Thoracic aorta (tissue), 2 donors: ENCODE data around the gene ATXN1. TPM values are rescaled to one million over a fixed set of nuclear protein-coding genes. Genes with fewer than 3 reads are reported as not detected.

Experiments
- ATAC-seq: fragments of 150-250 bp; one replicate; pipeline ENCODE4 v1.8.0; 2017; ENCODE audit warnings: low read depth; ENCODE audit not compliant: insufficient number of reproducible peaks, low FRiP score
- DNase-seq: peaks from one replicate; pipeline ENCODE4 v3.0.0-alpha.2; 2020; ENCODE audit warnings: low spot score
- H3K27ac ChIP-seq, 2 donors: fragments of 200-600 bp; sonication (generic); 1 replicate in 1 of 2; 2 replicates in 1 of 2; pipeline ENCODE4 v1.5.1; 2016; ENCODE audit warnings: mild to moderate bottlenecking in 2 of 2, moderate library complexity in 2 of 2
- H3K27me3 ChIP-seq: fragments of 200-600 bp; sonication (generic); replicated peaks from 2 replicates; pipeline ENCODE4 v1.6.0; 2016; ENCODE audit warnings: mild to moderate bottlenecking; ENCODE audit not compliant: insufficient read depth
- H3K36me3 ChIP-seq: fragments of 200-600 bp; sonication (generic); one replicate; pipeline ENCODE4 v1.5.1; 2016
- H3K4me1 ChIP-seq, 2 donors: fragments of 200-600 bp; sonication (generic); 1 replicate in 1 of 2; 2 replicates in 1 of 2; pipeline versions ENCODE4 v1.5.1 to v1.6.0; 2016; ENCODE audit warnings: low read depth in 2 of 2, mild to moderate bottlenecking in 1 of 2; ENCODE audit not compliant: control insufficient read depth in 1 of 2
- H3K4me3 ChIP-seq: fragments of 200-600 bp; sonication (generic); 2 replicates; pipeline ENCODE4 v1.5.1; 2016; ENCODE audit warnings: mild to moderate bottlenecking
- H3K9me3 ChIP-seq: fragments of 200-600 bp; sonication (generic); 2 replicates; pipeline ENCODE4 v1.5.1; 2016
- total RNA-seq, 2 donors: library from RNA; depleted of rRNA; stranded (reverse); fragments of >200 nt; gene quantifications; one replicate each; pipeline versions ENCODE4 v1.1.0 to v1.2.3, GENCODE V29; 2016
- TF ChIP-seq, protein P1 (sequence below): fragments of 200-600 bp; sonication (generic); IDR thresholded peaks from one replicate; pipeline ENCODE4 v1.5.1; 2019; ENCODE audit warnings: antibody characterized with exemption

The ATXN1 gene
- total RNA-seq, 2 donors from 2014 or later: 59.8 to 62.4 TPM

GRCh38 chr6:16741112-16742016 lies 19.9 kb downstream of the ATXN1 start:
- TF ChIP-seq, protein P1, sequence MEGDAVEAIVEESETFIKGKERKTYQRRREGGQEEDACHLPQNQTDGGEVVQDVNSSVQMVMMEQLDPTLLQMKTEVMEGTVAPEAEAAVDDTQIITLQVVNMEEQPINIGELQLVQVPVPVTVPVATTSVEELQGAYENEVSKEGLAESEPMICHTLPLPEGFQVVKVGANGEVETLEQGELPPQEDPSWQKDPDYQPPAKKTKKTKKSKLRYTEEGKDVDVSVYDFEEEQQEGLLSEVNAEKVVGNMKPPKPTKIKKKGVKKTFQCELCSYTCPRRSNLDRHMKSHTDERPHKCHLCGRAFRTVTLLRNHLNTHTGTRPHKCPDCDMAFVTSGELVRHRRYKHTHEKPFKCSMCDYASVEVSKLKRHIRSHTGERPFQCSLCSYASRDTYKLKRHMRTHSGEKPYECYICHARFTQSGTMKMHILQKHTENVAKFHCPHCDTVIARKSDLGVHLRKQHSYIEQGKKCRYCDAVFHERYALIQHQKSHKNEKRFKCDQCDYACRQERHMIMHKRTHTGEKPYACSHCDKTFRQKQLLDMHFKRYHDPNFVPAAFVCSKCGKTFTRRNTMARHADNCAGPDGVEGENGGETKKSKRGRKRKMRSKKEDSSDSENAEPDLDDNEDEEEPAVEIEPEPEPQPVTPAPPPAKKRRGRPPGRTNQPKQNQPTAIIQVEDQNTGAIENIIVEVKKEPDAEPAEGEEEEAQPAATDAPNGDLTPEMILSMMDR: no peak
- no peak overlapping the region for H3K4me3 ChIP-seq
- DNase-seq: no peak
- H3K27me3 ChIP-seq: no peaks in the 10 kb centered on the region
- H3K36me3 ChIP-seq: no peaks in the 10 kb centered on the region
- H3K4me1 ChIP-seq: peaks cover 33 to 88% of the 10 kb centered on the region in 2 donors
- peak overlapping the region; percentile 1 to 27 for H3K27ac ChIP-seq
- no peaks in the 10 kb centered on the region for H3K9me3 ChIP-seq
- ATAC-seq: no peak

DNA sequence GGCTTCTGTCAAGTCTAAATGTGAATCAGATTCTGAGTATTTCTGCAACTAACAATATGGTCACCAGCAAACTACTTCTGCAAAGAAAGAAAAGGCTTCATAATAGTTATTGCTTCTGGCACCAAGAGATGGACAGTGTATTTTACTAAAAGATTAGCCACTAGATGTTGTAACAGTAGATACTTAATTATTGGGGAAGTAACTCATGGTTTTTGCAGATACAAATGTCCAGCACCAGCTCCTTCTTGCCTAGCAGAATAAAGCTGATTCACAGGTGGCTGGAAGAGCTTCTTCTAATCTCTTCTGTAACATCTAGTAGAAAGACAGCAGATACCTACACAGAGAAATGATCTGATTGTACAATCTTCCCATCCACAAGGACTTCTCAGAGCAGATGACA lies 21.2 kb downstream of the ATXN1 start:
- H3K4me1 ChIP-seq: peaks cover 31 to 83% of the 10 kb centered on the region in 2 donors
- TF ChIP-seq, protein P1: no peak
- ATAC-seq (no peak), DNase-seq (no peak)
- no peak overlapping the region for H3K4me3 ChIP-seq
- H3K9me3 ChIP-seq: no peaks in the 10 kb centered on the region
- no peaks in the 10 kb centered on the region for H3K36me3 ChIP-seq
- H3K27me3 ChIP-seq: no peaks in the 10 kb centered on the region
- peak overlapping the region in 1 of 2 donors; percentile 53 for H3K27ac ChIP-seq

DNA sequence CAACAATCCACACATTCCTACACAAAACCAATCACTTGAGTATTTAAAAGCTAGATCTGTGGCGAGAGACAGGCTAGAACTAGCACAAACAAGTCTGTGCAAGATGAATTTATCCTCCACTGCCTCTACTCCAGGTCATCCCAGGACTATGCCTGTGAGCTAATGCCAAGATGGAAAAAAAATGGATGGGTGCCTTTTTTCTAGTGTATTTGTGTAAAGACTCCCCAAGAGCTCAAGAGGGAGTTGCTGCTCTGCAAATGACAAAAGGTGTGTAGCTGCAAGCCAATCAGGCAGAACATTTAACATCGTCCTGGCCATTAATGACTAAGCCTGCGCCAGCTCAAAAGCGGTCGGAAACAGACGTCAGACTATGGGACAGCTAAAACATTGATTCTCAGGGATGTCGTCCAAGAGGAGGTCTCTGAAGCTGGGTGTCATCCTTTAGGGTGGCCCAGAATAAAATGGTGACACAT lies 21.9 kb downstream of the ATXN1 start:
- Histone ChIP-seq H3K27ac (peak overlapping the region; percentile 9 to 53), H3K36me3 (no peaks in the 10 kb centered on the region), H3K4me3 (no peak overlapping the region), H3K4me1 (peaks cover 29 to 76% of the 10 kb centered on the region in 2 donors), H3K9me3 (no peaks in the 10 kb centered on the region), H3K27me3 (no peaks in the 10 kb centered on the region)
- DNase-seq (no peak), ATAC-seq (no peak)
- TF ChIP-seq, protein P1: no peak

- H3K36me3 ChIP-seq: no peaks in the 10 kb centered on the region
- H3K4me1 ChIP-seq: peaks cover 29 to 74% of the 10 kb centered on the region in 2 donors
- H3K9me3 ChIP-seq: no peaks in the 10 kb centered on the region
- ATAC-seq (no peak), DNase-seq (no peak)
- H3K27me3 ChIP-seq: no peaks in the 10 kb centered on the region
- H3K27ac ChIP-seq: peak overlapping the region; percentile 10 to 45
- TF ChIP-seq, protein P1: no peak
- no peak overlapping the region for H3K4me3 ChIP-seq
These were observed 23.3 kb downstream of the ATXN1 start for GRCh38 chr6:16737925-16738324.
